Measurements from ENCODE around the gene RHEX.

The RHEX gene

GRCh38 chr1:206083750-206084149 lies 30.8 kb downstream of the RHEX start:
- Histone ChIP-seq H3K4me3 (replicated peaks; ENCODE audit: low read depth, low read length) (no peak overlapping the region), H3K36me3 (ENCODE audit: control insufficient read depth, insufficient read depth, low read length) (no peaks in the 10 kb centered on the region)

GRCh38 chr1:206087091-206087490 lies 34.1 kb downstream of the RHEX start:
- Histone ChIP-seq H3K4me3 (replicated peaks; ENCODE audit: low read depth, low read length) (no peak overlapping the region), H3K36me3 (ENCODE audit: control insufficient read depth, insufficient read depth, low read length) (no peaks in the 10 kb centered on the region), H3K27me3 (replicated peaks; ENCODE audit: control insufficient read depth, insufficient read depth, low read length) (no peaks in the 10 kb centered on the region)
- TF ChIP-seq CTCF (IDR thresholded peaks at IDR 0.05; ENCODE audit: insufficient read depth, low read length, poor library complexity, severe bottlenecking), result no peak
- DNase-seq (ENCODE audit: extremely low read depth, insufficient read length), result no peak

More at GRCh38 chr1:206083750-206084149, 30.8 kb downstream of the RHEX start:
- DNase-seq (ENCODE audit: extremely low read depth, insufficient read length), result no peak
- TF ChIP-seq CTCF (IDR thresholded peaks at IDR 0.05; ENCODE audit: insufficient read depth, low read length, poor library complexity, severe bottlenecking), result no peak
- no peaks in the 10 kb centered on the region for H3K27me3 ChIP-seq (replicated peaks; ENCODE audit: control insufficient read depth, insufficient read depth, low read length)

GRCh38 chr1:206089341-206089740 lies 36.4 kb downstream of the RHEX start:
- no peak for TF ChIP-seq CTCF (IDR thresholded peaks at IDR 0.05; ENCODE audit: insufficient read depth, low read length, poor library complexity, severe bottlenecking)
- Histone ChIP-seq H3K27me3 (replicated peaks; ENCODE audit: control insufficient read depth, insufficient read depth, low read length) (no peaks in the 10 kb centered on the region), H3K4me3 (replicated peaks; ENCODE audit: low read depth, low read length) (no peak overlapping the region), H3K36me3 (ENCODE audit: control insufficient read depth, insufficient read depth, low read length) (no peaks in the 10 kb centered on the region)
- DNase-seq (ENCODE audit: extremely low read depth, insufficient read length), result no peak

- no peak for TF ChIP-seq CTCF (IDR thresholded peaks at IDR 0.05; ENCODE audit: insufficient read depth, low read length, poor library complexity, severe bottlenecking)
- Histone ChIP-seq H3K4me3 (replicated peaks; ENCODE audit: low read depth, low read length) (no peak overlapping the region), H3K27me3 (replicated peaks; ENCODE audit: control insufficient read depth, insufficient read depth, low read length) (no peaks in the 10 kb centered on the region), H3K36me3 (ENCODE audit: control insufficient read depth, insufficient read depth, low read length) (no peaks in the 10 kb centered on the region)
- DNase-seq (ENCODE audit: extremely low read depth, insufficient read length), result no peak
Measured at GRCh38 chr1:206094024-206094423, 41.1 kb downstream of the RHEX start.

- Histone ChIP-seq H3K36me3 (ENCODE audit: control insufficient read depth, insufficient read depth, low read length) (no peaks in the 10 kb centered on the region), H3K27me3 (replicated peaks; ENCODE audit: control insufficient read depth, insufficient read depth, low read length) (no peaks in the 10 kb centered on the region), H3K4me3 (replicated peaks; ENCODE audit: low read depth, low read length) (no peak overlapping the region)
- no peak for DNase-seq (ENCODE audit: extremely low read depth, insufficient read length)
- no peak for TF ChIP-seq CTCF (IDR thresholded peaks at IDR 0.05; ENCODE audit: insufficient read depth, low read length, poor library complexity, severe bottlenecking)
Measured at GRCh38 chr1:206097381-206097780, 44.4 kb downstream of the RHEX start.

GRCh38 chr1:206098242-206098919 lies 45.4 kb downstream of the RHEX start:
- Histone ChIP-seq H3K36me3 (ENCODE audit: control insufficient read depth, insufficient read depth, low read length) (no peaks in the 10 kb centered on the region), H3K4me3 (replicated peaks; ENCODE audit: low read depth, low read length) (no peak overlapping the region)

More at GRCh38 chr1:206098242-206098919, 45.4 kb downstream of the RHEX start:
- no peak for TF ChIP-seq CTCF (IDR thresholded peaks at IDR 0.05; ENCODE audit: insufficient read depth, low read length, poor library complexity, severe bottlenecking)
- no peaks in the 10 kb centered on the region for H3K27me3 ChIP-seq (replicated peaks; ENCODE audit: control insufficient read depth, insufficient read depth, low read length)
- DNase-seq (ENCODE audit: extremely low read depth, insufficient read length), result no peak
